MM.1S (cell line): ENCODE results near the gene SLC45A2.

Experiments
- DNase-seq: peaks from one replicate; pipeline ENCODE4 v3.0.0-alpha.2; 2015
- H2AFZ ChIP-seq: fragments of 300-600 bp; sonication (generic); 2 replicates; pipeline ENCODE4 v1.6.0; 2016; ENCODE audit warnings: antibody characterized with exemption, low read length
- H3F3A ChIP-seq: fragments of 300-600 bp; sonication (generic); 2 replicates; pipeline ENCODE4 v1.6.1; 2016; ENCODE audit warnings: mild to moderate bottlenecking, antibody characterized with exemption, low read length, moderate library complexity, mixed read lengths; ENCODE audit not compliant: insufficient read depth
- H3K27ac ChIP-seq: fragments of 300-600 bp; sonication (generic); 2 replicates; pipeline ENCODE4 v1.5.1; 2016; ENCODE audit warnings: mild to moderate bottlenecking, low read length
- H3K27me3 ChIP-seq: fragments of 300-600 bp; sonication (generic); replicated peaks from 2 replicates; pipeline ENCODE4 v1.6.0; 2016; ENCODE audit warnings: low read length; ENCODE audit not compliant: insufficient read depth
- H3K36me3 ChIP-seq: fragments of 300-600 bp; sonication (generic); replicated peaks from 2 replicates; pipeline ENCODE4 v1.6.1; 2016; ENCODE audit warnings: mild to moderate bottlenecking, low read length, mixed read lengths; ENCODE audit not compliant: insufficient read depth
- H3K4me1 ChIP-seq: fragments of 300-600 bp; sonication (generic); 2 replicates; pipeline ENCODE4 v1.6.1; 2016; ENCODE audit warnings: low read length, mixed read lengths
- H3K4me2 ChIP-seq: fragments of 300-600 bp; sonication (generic); 2 replicates; pipeline ENCODE4 v1.6.0; 2016; ENCODE audit warnings: low read depth, low read length
- H3K4me3 ChIP-seq: fragments of 300-600 bp; sonication (generic); 2 replicates; pipeline ENCODE4 v1.5.1; 2016; ENCODE audit warnings: low read length, mixed read lengths
- H3K79me2 ChIP-seq: fragments of 300-600 bp; sonication (generic); 2 replicates; pipeline ENCODE4 v1.6.1; 2016; ENCODE audit warnings: mixed run types, low read length, mixed read lengths
- H3K9ac ChIP-seq: fragments of 300-600 bp; sonication (generic); 2 replicates; pipeline ENCODE4 v1.6.1; 2016; ENCODE audit warnings: low read length, mixed read lengths
- H3K9me2 ChIP-seq: fragments of 300-600 bp; sonication (generic); replicated peaks from 2 replicates; pipeline ENCODE4 v1.6.1; 2016; ENCODE audit warnings: mild to moderate bottlenecking, low read length, mixed read lengths; ENCODE audit not compliant: insufficient read depth
- H3K9me3 ChIP-seq: fragments of 300-600 bp; sonication (generic); replicated peaks from 2 replicates; pipeline ENCODE4 v1.6.1; 2016; ENCODE audit warnings: mild to moderate bottlenecking, low read length, mixed read lengths; ENCODE audit not compliant: insufficient read depth
- H4K20me1 ChIP-seq: fragments of 300-600 bp; sonication (generic); 2 replicates; pipeline ENCODE4 v1.6.1; 2016; ENCODE audit warnings: mild to moderate bottlenecking, low read length, moderate library complexity, mixed read lengths; ENCODE audit not compliant: insufficient read depth
- EZH2 ChIP-seq: fragments of 300-600 bp; sonication (generic); optimal IDR thresholded peaks from 2 replicates; pipeline ENCODE3; 2017; ENCODE audit warnings: low read depth, mild to moderate bottlenecking, antibody characterized with exemption, low read length, mixed read lengths
- EZH2phosphoT487 ChIP-seq: fragments of 300-600 bp; sonication (generic); IDR thresholded peaks from 2 replicates; pipeline ENCODE4 v1.6.1; 2018; ENCODE audit warnings: antibody characterized with exemption, low read length
- TF ChIP-seq, protein P1 (sequence below): fragments of 300-600 bp; sonication (generic); IDR thresholded peaks from 2 replicates; pipeline ENCODE4 v1.5.1; 2016; ENCODE audit warnings: antibody characterized with exemption, low read length, mixed read lengths

SLC45A2 gene

DNA sequence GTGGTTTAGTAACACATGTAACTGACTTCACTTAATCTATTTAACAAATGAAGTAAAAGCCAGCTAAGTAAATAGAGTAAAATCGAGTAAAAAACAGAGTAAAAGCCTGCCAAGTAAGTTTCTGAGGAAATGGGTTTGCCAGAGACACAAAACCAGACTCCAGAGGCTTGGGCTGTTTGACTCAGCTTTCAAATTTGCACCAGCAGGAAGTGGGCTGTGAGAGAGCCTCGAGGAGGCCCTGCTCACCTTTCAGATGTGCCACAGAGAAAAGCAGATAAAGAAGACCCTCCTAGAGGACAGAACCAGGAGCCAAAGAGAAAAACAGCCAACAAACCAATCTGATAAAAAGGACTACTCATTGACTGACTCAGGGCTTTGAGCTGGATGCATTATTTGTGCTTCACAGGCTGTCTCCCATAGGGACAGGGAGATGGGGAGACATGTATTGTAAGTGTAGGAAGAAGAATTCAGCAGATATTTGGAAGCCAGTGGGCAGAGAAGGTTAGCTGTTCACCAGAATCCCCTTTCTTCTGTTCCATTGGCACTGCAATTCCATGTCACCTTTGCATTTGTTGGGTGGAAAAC is 37.7 kb upstream of the SLC45A2 start:
- no peaks in the 10 kb centered on the region for H3K79me2 ChIP-seq
- peak overlapping the region; percentile 51 for H2AFZ ChIP-seq
- no peaks in the 10 kb centered on the region for H4K20me1 ChIP-seq
- H3K9ac ChIP-seq: no peak overlapping the region
- TF ChIP-seq, protein P1, sequence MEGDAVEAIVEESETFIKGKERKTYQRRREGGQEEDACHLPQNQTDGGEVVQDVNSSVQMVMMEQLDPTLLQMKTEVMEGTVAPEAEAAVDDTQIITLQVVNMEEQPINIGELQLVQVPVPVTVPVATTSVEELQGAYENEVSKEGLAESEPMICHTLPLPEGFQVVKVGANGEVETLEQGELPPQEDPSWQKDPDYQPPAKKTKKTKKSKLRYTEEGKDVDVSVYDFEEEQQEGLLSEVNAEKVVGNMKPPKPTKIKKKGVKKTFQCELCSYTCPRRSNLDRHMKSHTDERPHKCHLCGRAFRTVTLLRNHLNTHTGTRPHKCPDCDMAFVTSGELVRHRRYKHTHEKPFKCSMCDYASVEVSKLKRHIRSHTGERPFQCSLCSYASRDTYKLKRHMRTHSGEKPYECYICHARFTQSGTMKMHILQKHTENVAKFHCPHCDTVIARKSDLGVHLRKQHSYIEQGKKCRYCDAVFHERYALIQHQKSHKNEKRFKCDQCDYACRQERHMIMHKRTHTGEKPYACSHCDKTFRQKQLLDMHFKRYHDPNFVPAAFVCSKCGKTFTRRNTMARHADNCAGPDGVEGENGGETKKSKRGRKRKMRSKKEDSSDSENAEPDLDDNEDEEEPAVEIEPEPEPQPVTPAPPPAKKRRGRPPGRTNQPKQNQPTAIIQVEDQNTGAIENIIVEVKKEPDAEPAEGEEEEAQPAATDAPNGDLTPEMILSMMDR: no peak
- TF ChIP-seq EZH2phosphoT487 (no peak), EZH2 (no peak)
- no peaks in the 10 kb centered on the region for H3K27me3 ChIP-seq
- no peak overlapping the region for H3K4me3 ChIP-seq
- no peaks in the 10 kb centered on the region for H3K9me3 ChIP-seq
- H3F3A ChIP-seq: 0 out of 2 replicates have a peak, but pooled peaks cover 5% of the 10 kb centered on the region
- H3K27ac ChIP-seq: peak overlapping the region; percentile 35; the same call in 1 of the 2 replicates
- H3K9me2 ChIP-seq: no peaks in the 10 kb centered on the region
- peak; percentile 44 for DNase-seq
- H3K4me1 ChIP-seq: peaks cover 9% of the 10 kb centered on the region
- peak overlapping the region; percentile 22 for H3K4me2 ChIP-seq
- H3K36me3 ChIP-seq: no peaks in the 10 kb centered on the region

DNA sequence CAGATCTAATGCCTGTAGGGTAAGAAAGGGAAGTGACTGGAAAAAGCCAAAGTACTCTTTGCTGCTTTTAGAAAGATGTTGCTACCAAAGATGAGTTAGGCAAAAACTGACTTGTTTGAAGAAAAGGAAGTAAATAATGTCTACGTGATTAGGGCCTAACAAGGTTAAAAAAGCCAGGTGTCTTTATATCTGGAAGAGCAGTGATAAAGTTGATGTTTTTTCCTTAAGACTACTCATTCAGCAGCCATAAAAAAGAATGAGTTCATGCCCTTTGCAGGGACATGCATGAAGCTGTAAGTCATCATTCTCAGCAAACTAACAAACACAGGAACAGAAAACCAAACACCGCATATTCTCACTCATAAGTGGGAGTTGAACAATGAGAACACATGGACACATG is 36.8 kb upstream of the SLC45A2 start:
- H3F3A ChIP-seq: 0 out of 2 replicates have a peak, but pooled peaks cover 5% of the 10 kb centered on the region
- no peak overlapping the region for H3K9ac ChIP-seq
- H3K79me2 ChIP-seq: no peaks in the 10 kb centered on the region
- H3K9me2 ChIP-seq: no peaks in the 10 kb centered on the region
- H2AFZ ChIP-seq: no peak overlapping the region
- H3K4me2 ChIP-seq: no peak overlapping the region
- H3K27ac ChIP-seq: no peak overlapping the region
- H4K20me1 ChIP-seq: no peaks in the 10 kb centered on the region
- H3K9me3 ChIP-seq: no peaks in the 10 kb centered on the region
- H3K4me3 ChIP-seq: no peak overlapping the region
- TF ChIP-seq EZH2 (no peak), EZH2phosphoT487 (no peak)
- TF ChIP-seq, protein P1: no peak
- DNase-seq: no peak
- H3K27me3 ChIP-seq: no peaks in the 10 kb centered on the region
- no peaks in the 10 kb centered on the region for H3K36me3 ChIP-seq
- H3K4me1 ChIP-seq: peaks cover 9% of the 10 kb centered on the region

DNA sequence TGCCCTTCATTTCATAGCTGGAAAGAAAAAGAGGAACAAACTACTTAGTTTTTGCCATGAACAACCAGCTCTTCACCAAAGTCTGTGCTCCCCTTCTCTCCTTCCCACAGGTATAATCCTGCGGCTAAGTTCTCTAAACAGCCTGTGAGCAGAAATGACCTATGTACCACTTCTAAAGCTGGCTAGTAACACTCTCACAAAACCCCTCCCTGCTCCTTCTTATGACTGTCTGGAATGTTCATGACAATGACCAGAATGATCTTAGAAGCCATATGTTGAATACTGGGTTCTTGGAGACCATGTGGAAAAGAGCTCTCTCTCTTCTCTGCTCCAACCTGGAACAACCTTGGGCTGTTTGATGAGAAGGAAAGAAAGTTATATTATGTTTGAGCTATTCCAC is 36.2 kb upstream of the SLC45A2 start:
- H3K79me2 ChIP-seq: no peaks in the 10 kb centered on the region
- H3K4me3 ChIP-seq: no peak overlapping the region
- H3K9me3 ChIP-seq: no peaks in the 10 kb centered on the region
- H4K20me1 ChIP-seq: no peaks in the 10 kb centered on the region
- no peak for DNase-seq
- no peak overlapping the region for H2AFZ ChIP-seq
- H3K4me1 ChIP-seq: peaks cover 9% of the 10 kb centered on the region
- no peaks in the 10 kb centered on the region for H3K27me3 ChIP-seq
- no peak overlapping the region for H3K4me2 ChIP-seq
- H3K27ac ChIP-seq: no peak overlapping the region
- H3K36me3 ChIP-seq: no peaks in the 10 kb centered on the region
- H3K9me2 ChIP-seq: no peaks in the 10 kb centered on the region
- no peak overlapping the region for H3K9ac ChIP-seq
- H3F3A ChIP-seq: 0 out of 2 replicates have a peak, but pooled peaks cover 5% of the 10 kb centered on the region
- TF ChIP-seq EZH2: no peak
- TF ChIP-seq, protein P1: no peak
- TF ChIP-seq EZH2phosphoT487: no peak
